ENCODE data around the gene DDX56. TPM values are rescaled to one million over a fixed set of nuclear protein-coding genes. Genes with fewer than 3 reads are reported as not detected.
"Not testable (repeated sequence)": the region's sequence is repeated elsewhere in the genome, so short reads cannot be mapped to it uniquely, and the experiment has no call there.

The DDX56 gene
- total RNA-seq, 1 donor from 2014 or later: 75.6 TPM

GRCh38 chr7:44564606-44565005 is 9.1 kb downstream of the DDX56 start:
- Histone ChIP-seq H3K27ac (ENCODE audit: low read depth, low read length) (no peak overlapping the region), H4K20me1 (ENCODE audit: insufficient read depth, low read length) (peaks cover 55% of the 10 kb centered on the region), H3K79me2 (ENCODE audit: insufficient read depth, low read length) (peaks cover 7% of the 10 kb centered on the region), H3K4me1 (ENCODE audit: insufficient read depth, low read length) (peaks cover 4% of the 10 kb centered on the region), H3K4me2 (ENCODE audit: low read length) (no peak overlapping the region), H3K9ac (ENCODE audit: low read length) (no peak overlapping the region), H2AFZ (ENCODE audit: low read depth, low read length) (no peak overlapping the region), H3K9me3 (ENCODE audit: insufficient read depth, low read depth, low read length) (no peaks in the 10 kb centered on the region), H3K27me3 (ENCODE audit: insufficient read depth, low read length) (no peaks in the 10 kb centered on the region), H3K4me3 (ENCODE audit: insufficient read depth, low read depth, low read length) (no peak overlapping the region), H3K36me3 (ENCODE audit: insufficient read depth, low read length) (peaks cover 38% of the 10 kb centered on the region)
- TF ChIP-seq CTCF (IDR thresholded peaks at IDR 0.05; ENCODE audit: insufficient read depth, low read depth, low read length) (no peak), EZH2 (IDR thresholded peaks at IDR 0.05; ENCODE audit: insufficient read depth, low read length) (no peak)
- Mint-ChIP-seq H3K27me3 (ENCODE audit: low read depth, unreplicated experiment) (no peaks in the 10 kb centered on the region), H3K4me1 (ENCODE audit: low read depth, unreplicated experiment) (peaks cover 6% of the 10 kb centered on the region), H3K9me3 (ENCODE audit: unreplicated experiment) (no peaks in the 10 kb centered on the region), H3K36me3 (ENCODE audit: low read depth, unreplicated experiment) (peaks cover 17% of the 10 kb centered on the region), H3K27ac (ENCODE audit: unreplicated experiment) (no peak overlapping the region), H3K4me3 (ENCODE audit: unreplicated experiment) (no peak overlapping the region)
- FAIRE-seq: no peak
- no peak for DNase-seq (ENCODE audit: low read depth)

- H2AFZ ChIP-seq (ENCODE audit: low read depth, low read length): no peak overlapping the region
- DNase-seq (ENCODE audit: low read depth) (no peak), FAIRE-seq (no peak)
- H3K4me2 ChIP-seq (ENCODE audit: low read length): no peak overlapping the region
- Mint-ChIP-seq H3K9me3 (ENCODE audit: unreplicated experiment) (no peaks in the 10 kb centered on the region), H3K27me3 (ENCODE audit: low read depth, unreplicated experiment) (no peaks in the 10 kb centered on the region), H3K27ac (ENCODE audit: unreplicated experiment) (no peak overlapping the region), H3K36me3 (ENCODE audit: low read depth, unreplicated experiment) (peaks cover 11% of the 10 kb centered on the region), H3K4me3 (ENCODE audit: unreplicated experiment) (no peak overlapping the region), H3K4me1 (ENCODE audit: low read depth, unreplicated experiment) (peaks cover 6% of the 10 kb centered on the region)
- H4K20me1 ChIP-seq (ENCODE audit: insufficient read depth, low read length): peaks cover 42% of the 10 kb centered on the region
- no peaks in the 10 kb centered on the region for H3K9me3 ChIP-seq (ENCODE audit: insufficient read depth, low read depth, low read length)
- H3K27ac ChIP-seq (ENCODE audit: low read depth, low read length): no peak overlapping the region
- H3K79me2 ChIP-seq (ENCODE audit: insufficient read depth, low read length): peaks cover 3% of the 10 kb centered on the region
- H3K4me3 ChIP-seq (ENCODE audit: insufficient read depth, low read depth, low read length): no peak overlapping the region
- no peak overlapping the region for H3K9ac ChIP-seq (ENCODE audit: low read length)
- peaks cover 26% of the 10 kb centered on the region for H3K36me3 ChIP-seq (ENCODE audit: insufficient read depth, low read length)
- TF ChIP-seq EZH2 (IDR thresholded peaks at IDR 0.05; ENCODE audit: insufficient read depth, low read length): no peak
- no peak for TF ChIP-seq CTCF (IDR thresholded peaks at IDR 0.05; ENCODE audit: insufficient read depth, low read depth, low read length)
- H3K4me1 ChIP-seq (ENCODE audit: insufficient read depth, low read length): peaks cover 4% of the 10 kb centered on the region
- no peaks in the 10 kb centered on the region for H3K27me3 ChIP-seq (ENCODE audit: insufficient read depth, low read length)
Observed at GRCh38 chr7:44563171-44563679, 10.5 kb downstream of the DDX56 start.

GRCh38 chr7:44562622-44562962 is 11.1 kb downstream of the DDX56 start:
- H3K36me3 Mint-ChIP-seq (ENCODE audit: low read depth, unreplicated experiment); H3K4me3 Mint-ChIP-seq (ENCODE audit: unreplicated experiment); H3K27me3 Mint-ChIP-seq (ENCODE audit: low read depth, unreplicated experiment); H3K4me1 ChIP-seq (ENCODE audit: insufficient read depth, low read length); H3K9ac ChIP-seq (ENCODE audit: low read length); H3K9me3 ChIP-seq (ENCODE audit: insufficient read depth, low read depth, low read length); FAIRE-seq; DNase-seq (ENCODE audit: low read depth); H2AFZ ChIP-seq (ENCODE audit: low read depth, low read length); H3K4me3 ChIP-seq (ENCODE audit: insufficient read depth, low read depth, low read length); H3K27me3 ChIP-seq (ENCODE audit: insufficient read depth, low read length); H3K79me2 ChIP-seq (ENCODE audit: insufficient read depth, low read length); H3K9me3 Mint-ChIP-seq (ENCODE audit: unreplicated experiment); H3K27ac Mint-ChIP-seq (ENCODE audit: unreplicated experiment); H3K4me2 ChIP-seq (ENCODE audit: low read length); H3K4me1 Mint-ChIP-seq (ENCODE audit: low read depth, unreplicated experiment); H3K27ac ChIP-seq (ENCODE audit: low read depth, low read length): not testable (repeated sequence)
- Histone ChIP-seq H4K20me1 (ENCODE audit: insufficient read depth, low read length) (peaks cover 35% of the 10 kb centered on the region), H3K36me3 (ENCODE audit: insufficient read depth, low read length) (peaks cover 20% of the 10 kb centered on the region)
